ENCODE measurements around the gene SH3RF2. TPM values are rescaled to one million over a fixed set of nuclear protein-coding genes. Genes with fewer than 3 reads are reported as not detected.
A peak's percentile ranks its signal among the peaks of the same experiment; 100 is the strongest.

Gene SH3RF2
- total and polyA plus RNA-seq, 2 of the 13 experiments (the other 11 are each of a cell fraction or from before 2014, with no cell fraction given), result 2.6 to 3.7 TPM

- Histone ChIP-seq H3K9me3 (ENCODE audit: low read length) (no peaks in the 10 kb centered on the region), H3K4me3 (replicated peaks in 1 of 3; ENCODE audit: insufficient read depth in 1 of 3, low read depth in 2 of 3, low read length in 3 of 3) (no peak overlapping the region), H3K79me2 (ENCODE audit: insufficient read depth, low read length) (no peaks in the 10 kb centered on the region), H2AFZ (ENCODE audit: low read length) (no peak overlapping the region), H3K4me1 (ENCODE audit: insufficient read depth, low read length) (peaks cover 27% of the 10 kb centered on the region), H3K36me3 (replicated peaks in 1 of 2; ENCODE audit: control insufficient read depth in 1 of 2, insufficient read depth in 2 of 2, low read length in 2 of 2) (no peaks in the 10 kb centered on the region), H3K27ac (ENCODE audit: extremely low read length, insufficient read depth, low read length) (no peak overlapping the region), H3K9ac (ENCODE audit: insufficient read depth, low read depth, low read length) (no peak overlapping the region), H4K20me1 (ENCODE audit: insufficient read depth, low read length) (no peaks in the 10 kb centered on the region), H3K4me2 (ENCODE audit: low read depth, low read length) (no peak overlapping the region), H3K27me3 (ENCODE audit: control insufficient read depth in 1 of 2, insufficient read depth in 2 of 2, low read length in 2 of 2) (peaks cover 0 to 18% of the 10 kb centered on the region in 2 experiments; a peak in 2 of 5 replicates)
- in situ Hi-C loops (cut with HindIII; ENCODE audit: extremely low pct_ligation_motif_present, low pct_unique_long_range_greater_than_20kb) (no loop called here), intact Hi-C loops (cut with micrococcal nuclease; ENCODE audit: unreplicated experiment) (no loop called here)
- DNase-seq (ENCODE audit: low spot score), result no peak
- ATAC-seq, result no peak; the same call in 2 of the 3 replicates
- FAIRE-seq, result no peak
- POLR2A ChIA-PET, result no interaction called here
- BruUV-seq (replicated peaks), result no TSS peak
- CTCF ChIA-PET (ENCODE audit: low intra/inter-chr PET ratio, low total read pairs), result no interaction called here
- TF ChIP-seq FOSL2 (CRISPR knock-in tag; IDR thresholded peaks at IDR 0.05), result peak; percentile 63
- peak; percentile 36; the same call in 1 of the 2 replicates for TF ChIP-seq FOXA3 (CRISPR knock-in tag; IDR thresholded peaks at IDR 0.05)
- TF ChIP-seq ZKSCAN5 (CRISPR knock-in tag; IDR thresholded peaks at IDR 0.05), result no peak
These were observed 19.1 kb upstream of the SH3RF2 start for GRCh38 chr5:145917288-145917687.

- in situ Hi-C loops (cut with HindIII; ENCODE audit: extremely low pct_ligation_motif_present, low pct_unique_long_range_greater_than_20kb), result no loop called here
- CTCF ChIA-PET (ENCODE audit: low intra/inter-chr PET ratio, low total read pairs), result no interaction called here
- FAIRE-seq (peak; percentile 18), DNase-seq (ENCODE audit: low spot score) (no peak), ATAC-seq (peak; percentile 59)
- no peaks in the 10 kb centered on the region for H3K36me3 ChIP-seq (replicated peaks in 1 of 2; ENCODE audit: control insufficient read depth in 1 of 2, insufficient read depth in 2 of 2, low read length in 2 of 2)
- peak overlapping the region; percentile 56 for H3K4me2 ChIP-seq (ENCODE audit: low read depth, low read length)
- intact Hi-C loops (cut with micrococcal nuclease; ENCODE audit: unreplicated experiment), result no loop called here
- BruUV-seq (replicated peaks), result no TSS peak
- H3K9me3 ChIP-seq (ENCODE audit: low read length), result no peaks in the 10 kb centered on the region
- no peak overlapping the region for H3K27ac ChIP-seq (ENCODE audit: extremely low read length, insufficient read depth, low read length)
- no peaks in the 10 kb centered on the region for H4K20me1 ChIP-seq (ENCODE audit: insufficient read depth, low read length)
- WGBS (ENCODE audit: low lambda C conversion rate), result 0% methylated on average over 2 of the region's 2 CpGs
- H3K79me2 ChIP-seq (ENCODE audit: insufficient read depth, low read length), result no peaks in the 10 kb centered on the region
- POLR2A ChIA-PET, result no interaction called here
- no peak overlapping the region for H3K9ac ChIP-seq (ENCODE audit: insufficient read depth, low read depth, low read length)
- peaks cover 22% of the 10 kb centered on the region for H3K4me1 ChIP-seq (ENCODE audit: insufficient read depth, low read length)
- 0 out of 6 replicates have a peak overlapping the region, but pooled peaks of 1 of the 3 experiments have one; percentile 1 for H3K4me3 ChIP-seq (replicated peaks in 1 of 3; ENCODE audit: insufficient read depth in 1 of 3, low read depth in 2 of 3, low read length in 3 of 3)
- no peak overlapping the region for H2AFZ ChIP-seq (ENCODE audit: low read length)
- H3K27me3 ChIP-seq (ENCODE audit: control insufficient read depth in 1 of 2, insufficient read depth in 2 of 2, low read length in 2 of 2), result peaks cover 0 to 18% of the 10 kb centered on the region in 2 experiments; a peak in 2 of 5 replicates
- TF ChIP-seq ZNF646 (CRISPR knock-in tag; IDR thresholded peaks at IDR 0.05), result no peak
- TF ChIP-seq ZNF124 (CRISPR knock-in tag; IDR thresholded peaks at IDR 0.05), result no peak
- TF ChIP-seq KLF6 (CRISPR knock-in tag; IDR thresholded peaks at IDR 0.05), result no peak
- no peak for TF ChIP-seq THAP9 (CRISPR knock-in tag; IDR thresholded peaks at IDR 0.05; ENCODE audit: borderline replicate concordance)
- TF ChIP-seq ONECUT2 (CRISPR knock-in tag; IDR thresholded peaks at IDR 0.05), result no peak
- no peak for TF ChIP-seq MATR3 (CRISPR knock-in tag; IDR thresholded peaks at IDR 0.05)
These were observed 18.0 kb upstream of the SH3RF2 start for GRCh38 chr5:145918397-145918796.
